COLO668 (cell line): Measurements from ENCODE around the gene TDRD7.

Experiments
- DNase-seq: peaks from one replicate; lab custom pipeline; 2025; ENCODE audit not compliant: unreplicated experiment; lab: John Stamatoyannopoulos, UW

TDRD7 gene, protein sequence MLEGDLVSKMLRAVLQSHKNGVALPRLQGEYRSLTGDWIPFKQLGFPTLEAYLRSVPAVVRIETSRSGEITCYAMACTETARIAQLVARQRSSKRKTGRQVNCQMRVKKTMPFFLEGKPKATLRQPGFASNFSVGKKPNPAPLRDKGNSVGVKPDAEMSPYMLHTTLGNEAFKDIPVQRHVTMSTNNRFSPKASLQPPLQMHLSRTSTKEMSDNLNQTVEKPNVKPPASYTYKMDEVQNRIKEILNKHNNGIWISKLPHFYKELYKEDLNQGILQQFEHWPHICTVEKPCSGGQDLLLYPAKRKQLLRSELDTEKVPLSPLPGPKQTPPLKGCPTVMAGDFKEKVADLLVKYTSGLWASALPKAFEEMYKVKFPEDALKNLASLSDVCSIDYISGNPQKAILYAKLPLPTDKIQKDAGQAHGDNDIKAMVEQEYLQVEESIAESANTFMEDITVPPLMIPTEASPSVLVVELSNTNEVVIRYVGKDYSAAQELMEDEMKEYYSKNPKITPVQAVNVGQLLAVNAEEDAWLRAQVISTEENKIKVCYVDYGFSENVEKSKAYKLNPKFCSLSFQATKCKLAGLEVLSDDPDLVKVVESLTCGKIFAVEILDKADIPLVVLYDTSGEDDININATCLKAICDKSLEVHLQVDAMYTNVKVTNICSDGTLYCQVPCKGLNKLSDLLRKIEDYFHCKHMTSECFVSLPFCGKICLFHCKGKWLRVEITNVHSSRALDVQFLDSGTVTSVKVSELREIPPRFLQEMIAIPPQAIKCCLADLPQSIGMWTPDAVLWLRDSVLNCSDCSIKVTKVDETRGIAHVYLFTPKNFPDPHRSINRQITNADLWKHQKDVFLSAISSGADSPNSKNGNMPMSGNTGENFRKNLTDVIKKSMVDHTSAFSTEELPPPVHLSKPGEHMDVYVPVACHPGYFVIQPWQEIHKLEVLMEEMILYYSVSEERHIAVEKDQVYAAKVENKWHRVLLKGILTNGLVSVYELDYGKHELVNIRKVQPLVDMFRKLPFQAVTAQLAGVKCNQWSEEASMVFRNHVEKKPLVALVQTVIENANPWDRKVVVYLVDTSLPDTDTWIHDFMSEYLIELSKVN

DNA sequence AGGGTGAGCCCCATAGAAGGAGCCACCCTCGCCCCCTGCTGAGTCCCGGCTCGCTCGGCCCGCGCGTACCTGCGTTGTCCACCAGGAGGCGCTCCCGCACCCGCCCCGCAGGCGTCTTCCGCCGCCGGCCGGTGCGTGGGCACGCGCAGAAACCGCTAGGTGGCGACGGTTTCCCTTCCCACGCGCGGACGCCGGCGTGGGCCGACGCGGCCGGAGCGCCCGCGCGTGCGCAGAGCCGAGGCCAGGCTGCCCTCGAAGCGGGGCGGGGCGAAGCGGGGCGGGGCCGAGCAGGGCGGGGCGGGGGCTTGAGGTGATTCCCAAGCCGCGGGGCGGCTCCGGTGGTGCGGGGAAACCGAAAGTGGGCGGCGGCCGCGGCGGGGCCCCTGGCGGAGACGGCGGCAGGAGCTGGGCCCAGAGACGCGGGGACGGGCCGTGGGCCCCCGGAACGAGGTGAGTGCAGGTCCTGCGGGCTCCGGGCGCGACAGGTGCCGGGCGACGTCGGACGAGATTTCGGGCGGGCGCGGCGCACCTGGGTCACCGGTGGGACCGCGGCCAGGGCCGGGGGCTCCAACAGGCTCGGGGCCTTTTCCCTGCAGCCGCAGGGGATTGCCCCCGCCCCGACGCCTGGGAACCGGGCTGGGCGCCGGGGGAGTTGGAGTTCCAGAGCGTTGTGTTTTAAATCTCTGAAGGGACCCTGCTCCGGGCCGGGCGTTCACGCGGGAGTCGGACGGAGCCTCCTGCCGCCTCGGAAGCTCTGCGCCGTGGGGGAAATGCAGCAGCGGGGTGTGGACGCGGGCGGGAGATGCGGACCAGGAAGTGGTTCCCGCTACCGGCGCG, at the start of gene TDRD7:
Gene TDRD7 (plus strand): TSS at position 308 of the 837 bp plus-strand sequence. CDS start 16,370 bp downstream, outside the sequence.
- DNase-seq: peak; percentile 91

GRCh38 chr9:97362777-97363545, 48.9 kb upstream of the TDRD7 start:
- DNase-seq: peak; percentile 13

DNA sequence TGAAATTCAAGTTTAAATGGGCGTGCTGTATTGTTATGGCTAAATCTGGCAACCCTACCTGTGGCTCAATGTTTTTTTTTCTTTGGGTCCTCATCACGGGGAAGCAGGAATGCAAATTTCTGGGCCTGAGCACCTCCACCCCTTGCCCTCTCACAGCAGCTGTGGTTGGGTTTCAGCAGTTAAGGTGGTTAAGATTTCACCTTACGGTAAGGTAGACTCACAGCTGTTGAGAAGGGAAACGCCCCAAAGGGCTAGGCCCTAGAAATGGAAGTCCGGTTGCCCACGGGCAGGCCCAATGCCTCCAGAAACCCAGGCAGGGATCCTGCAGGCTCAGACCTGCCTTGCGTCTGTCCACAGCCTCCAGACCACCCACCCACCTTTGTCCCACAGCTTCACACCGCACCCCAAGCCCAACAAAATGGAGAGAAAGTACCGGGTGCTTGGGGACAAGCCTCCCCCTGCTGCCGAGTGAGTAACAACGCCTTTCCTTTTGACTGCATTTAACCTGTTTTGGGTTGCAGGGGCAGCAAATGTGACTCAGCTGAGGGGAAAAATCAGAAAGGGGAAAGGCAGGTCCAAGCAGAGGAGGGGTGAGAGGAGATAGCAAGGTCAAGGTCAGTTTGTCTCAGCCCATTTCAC, 48.1 kb upstream of the TDRD7 start:
- DNase-seq: no peak

DNA sequence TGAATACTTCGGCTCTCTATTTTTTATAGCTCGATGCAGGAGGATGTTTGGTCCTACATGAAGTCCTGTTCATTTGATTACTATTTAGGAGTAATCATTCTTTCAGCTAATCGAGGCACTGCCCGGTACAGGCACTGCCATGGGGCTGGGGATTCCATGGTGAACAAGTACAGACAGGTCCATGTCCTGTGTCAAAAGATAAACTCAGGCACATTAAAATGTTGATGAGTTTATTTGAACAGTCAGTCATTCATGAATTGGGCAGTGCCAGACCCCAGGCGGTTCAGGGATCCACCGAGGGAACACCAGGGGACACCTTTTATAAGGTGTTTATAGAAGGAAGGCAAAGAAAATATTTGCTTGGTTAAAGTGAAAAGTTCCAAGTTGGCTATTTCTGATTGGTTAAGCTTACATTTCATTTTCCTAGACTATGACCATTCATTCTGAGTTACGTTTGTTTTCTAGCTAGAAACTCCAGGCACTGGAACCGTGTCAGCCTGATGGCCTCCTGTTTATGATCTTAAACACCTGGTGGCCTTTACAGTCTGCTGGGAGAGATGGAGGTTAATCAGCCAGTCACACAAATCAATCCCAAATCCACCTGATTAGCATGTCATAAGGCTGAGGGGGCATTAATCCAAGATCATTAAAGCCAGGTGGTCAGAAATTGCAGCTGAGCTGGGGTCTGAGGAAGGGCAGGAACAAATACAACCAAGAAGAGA, 47.0 kb upstream of the TDRD7 start:
- peak; percentile 42 for DNase-seq

- DNase-seq: no peak
Measured at GRCh38 chr9:97365634-97366033, 46.3 kb upstream of the TDRD7 start.

DNA sequence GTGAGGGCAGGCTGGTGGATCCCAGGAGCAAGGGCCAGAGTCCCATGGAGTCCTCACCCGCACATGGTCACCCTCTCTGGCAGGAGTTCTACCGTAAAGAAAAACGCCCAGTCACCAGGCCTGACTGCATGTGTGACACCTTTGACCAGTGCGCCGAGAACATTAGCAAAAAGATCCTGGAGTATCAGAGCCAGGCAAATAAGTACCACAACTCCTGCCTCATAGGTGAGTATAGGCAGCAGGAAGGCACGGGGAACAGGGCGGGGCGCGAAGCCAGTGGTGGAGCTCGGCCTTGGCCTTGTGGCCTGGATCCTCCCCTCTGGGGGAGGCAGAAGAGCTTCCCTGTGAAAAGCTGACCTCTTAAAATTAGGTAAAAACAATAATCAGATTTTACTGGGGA, 45.4 kb upstream of the TDRD7 start:
- DNase-seq: no peak

DNA sequence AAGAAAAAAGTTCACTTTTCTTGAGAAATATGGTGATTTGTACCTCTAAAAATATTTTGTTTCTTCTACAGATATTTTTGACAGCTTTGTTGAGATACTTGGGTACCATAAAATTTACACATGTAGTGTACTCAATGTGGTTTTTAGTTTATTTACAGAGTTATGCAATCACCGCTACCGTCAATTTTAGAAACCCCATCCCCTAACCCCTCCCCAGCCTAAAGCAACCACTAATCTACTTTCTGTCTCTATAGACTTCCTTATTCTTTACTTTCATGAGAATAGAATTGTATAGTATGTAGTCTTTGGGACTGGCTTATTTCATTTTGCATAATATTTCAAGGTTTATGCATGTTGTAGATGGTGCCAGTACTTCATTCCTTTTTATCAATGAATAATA, 45.0 kb upstream of the TDRD7 start:
- DNase-seq: no peak

GRCh38 chr9:97367729-97368128, 44.2 kb upstream of the TDRD7 start:
- DNase-seq: no peak

- no peak for DNase-seq
Measured at GRCh38 chr9:97368964-97369363, 42.9 kb upstream of the TDRD7 start.

DNA sequence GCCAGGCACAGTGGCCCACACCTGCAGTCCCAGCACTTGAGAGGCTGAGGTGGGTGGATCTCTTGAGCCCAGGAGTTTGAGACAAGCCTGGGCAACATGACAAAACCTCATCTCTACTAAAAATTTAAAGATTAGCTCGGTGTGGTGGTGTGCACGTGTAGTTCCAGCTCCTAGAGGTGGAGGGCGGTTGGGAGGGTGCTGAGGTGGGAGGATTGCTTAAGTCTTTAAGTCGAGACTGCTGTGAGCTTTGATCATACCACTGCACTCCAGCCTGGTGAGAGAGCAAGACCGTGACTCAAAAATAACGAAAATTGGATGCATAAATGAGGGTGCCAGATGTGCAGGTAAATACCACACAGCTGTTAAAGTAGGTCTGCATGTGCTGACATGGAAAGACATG, 39.3 kb upstream of the TDRD7 start:
- DNase-seq: no peak

- DNase-seq: no peak
Measured at GRCh38 chr9:97373331-97373730, 38.6 kb upstream of the TDRD7 start.

DNA sequence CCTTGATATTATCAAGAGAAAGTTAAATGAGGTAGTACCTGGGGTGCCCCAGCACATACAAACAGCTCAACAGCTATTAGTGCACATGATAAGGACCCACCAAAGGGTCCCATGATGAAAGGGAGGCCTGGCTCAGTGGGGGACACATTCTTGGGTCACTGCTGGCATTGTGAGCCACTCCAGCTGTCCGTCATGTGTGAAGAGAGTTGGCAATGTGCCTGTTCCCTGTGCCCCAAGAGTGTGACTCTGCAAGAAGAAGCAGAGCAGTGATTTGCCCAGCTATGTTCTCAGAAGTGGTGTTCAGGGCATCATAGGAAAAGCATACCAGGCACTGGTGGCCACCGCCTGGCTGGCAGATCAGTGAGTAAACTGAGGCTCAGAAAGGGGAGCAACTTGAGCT, 37.1 kb upstream of the TDRD7 start:
- no peak for DNase-seq

DNA sequence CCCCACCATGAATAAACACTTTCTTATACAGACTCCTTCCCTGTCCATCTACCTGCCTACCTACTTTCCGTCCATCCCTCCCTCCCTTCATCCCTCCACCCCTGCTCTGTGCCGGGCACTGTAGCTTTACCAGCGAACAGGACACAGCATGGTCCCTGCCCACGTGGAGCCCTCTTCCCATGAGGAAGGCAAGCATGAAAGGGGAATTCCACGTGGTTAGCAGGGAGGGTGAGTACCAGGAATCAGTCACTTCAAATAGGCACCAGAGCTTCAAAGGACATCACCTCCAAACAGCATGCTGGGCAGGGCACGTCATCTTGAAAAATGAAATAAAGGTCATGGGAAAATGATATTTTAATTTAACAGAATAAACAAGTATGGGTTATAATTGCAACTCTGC, 35.0 kb upstream of the TDRD7 start:
- no peak for DNase-seq

GRCh38 chr9:97382099-97382718, 29.7 kb upstream of the TDRD7 start:
- no peak for DNase-seq

- no peak for DNase-seq
Measured at GRCh38 chr9:97384406-97385262, 27.3 kb upstream of the TDRD7 start.

- DNase-seq: no peak
Measured at GRCh38 chr9:97385626-97386264, 26.2 kb upstream of the TDRD7 start.

DNA sequence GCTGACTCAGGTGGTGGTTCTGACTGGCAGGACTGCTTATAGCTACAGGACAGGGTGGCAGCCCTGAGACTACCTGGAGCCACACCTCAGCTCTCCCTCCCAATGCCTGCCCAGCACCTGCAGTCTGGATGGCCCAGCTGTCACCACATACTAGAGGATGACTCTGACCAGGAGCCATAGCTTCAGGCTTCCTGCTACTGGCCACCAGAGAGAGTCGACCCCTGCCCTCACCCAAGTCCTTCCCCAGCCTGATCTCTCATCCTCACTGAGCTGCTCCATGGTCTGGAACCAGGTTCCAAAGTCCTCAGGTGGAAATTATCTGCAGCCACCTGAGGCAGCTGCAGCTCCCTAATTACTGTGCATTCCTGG, 25.6 kb upstream of the TDRD7 start:
- DNase-seq: peak; percentile 84
